Fibroblast of mammary gland (primary cell): Measurements from ENCODE around the gene SNCA.

Experiments used
- DNase-seq: peaks from one replicate; pipeline ENCODE4 v3.0.0-alpha.2; 2010; ENCODE audit warnings: low read depth
- H3K4me3 ChIP-seq: 2 replicates; pipeline ENCODE4 v1.5.1; 2011; ENCODE audit warnings: low read depth, mild to moderate bottlenecking, low read length, moderate library complexity; ENCODE audit not compliant: control insufficient read depth
- CTCF ChIP-seq: conservative IDR thresholded peaks from 2 replicates; pipeline ENCODE4 v1.5.1; 2011; ENCODE audit warnings: low read depth, low read length, inconsistent platforms; ENCODE audit not compliant: control insufficient read depth, insufficient read depth

Gene SNCA

GRCh38 chr4:89788206-89789072 is 48.5 kb downstream of the SNCA start:
- no peak for TF ChIP-seq CTCF
- DNase-seq: peak; percentile 22
- H3K4me3 ChIP-seq: no peak overlapping the region

GRCh38 chr4:89784686-89785231 is 52.2 kb downstream of the SNCA start:
- no peak for TF ChIP-seq CTCF
- no peak for DNase-seq
- H3K4me3 ChIP-seq: no peak overlapping the region

GRCh38 chr4:89781321-89781720 is 55.6 kb downstream of the SNCA start:
- no peak overlapping the region for H3K4me3 ChIP-seq
- DNase-seq: no peak
- no peak for TF ChIP-seq CTCF

- H3K4me3 ChIP-seq: no peak overlapping the region
- DNase-seq: no peak
- no peak for TF ChIP-seq CTCF
Measured at GRCh38 chr4:89773805-89774204, 63.2 kb downstream of the SNCA start.

- TF ChIP-seq CTCF: no peak
- no peak for DNase-seq
Measured at GRCh38 chr4:89769856-89770255, 67.1 kb downstream of the SNCA start.

GRCh38 chr4:89767924-89768323 is 69.0 kb downstream of the SNCA start:
- no peak overlapping the region for H3K4me3 ChIP-seq
- no peak for DNase-seq
- no peak for TF ChIP-seq CTCF

More at GRCh38 chr4:89769856-89770255, 67.1 kb downstream of the SNCA start:
- H3K4me3 ChIP-seq: no peak overlapping the region
